Fibroblast of villous mesenchyme (primary cell): Measurements from ENCODE around the gene DNAJB6. TPM values are rescaled to one million over a fixed set of nuclear protein-coding genes. Genes with fewer than 3 reads are reported as not detected.

ENCODE experiments used
- DNase-seq: peaks from one replicate; pipeline ENCODE4 v3.0.0-alpha.2; 2010; ENCODE audit warnings: low read depth
- H3K4me3 ChIP-seq: 2 replicates; pipeline ENCODE4 v1.5.1; 2011; ENCODE audit warnings: low read depth, mild to moderate bottlenecking, low read length
- CTCF ChIP-seq: IDR thresholded peaks from 2 replicates; pipeline ENCODE4 v1.5.1; 2012; ENCODE audit warnings: low read depth, mild to moderate bottlenecking, low read length; ENCODE audit not compliant: insufficient read depth
- total RNA-seq: library from RNA; depleted of rRNA; stranded (reverse); fragments of >200 nt; gene quantifications from 2 replicates; pipeline ENCODE4 v1.2.3, GENCODE V29; 2012

DNAJB6 gene
- total RNA-seq, 1 donor: 123 TPM

DNA sequence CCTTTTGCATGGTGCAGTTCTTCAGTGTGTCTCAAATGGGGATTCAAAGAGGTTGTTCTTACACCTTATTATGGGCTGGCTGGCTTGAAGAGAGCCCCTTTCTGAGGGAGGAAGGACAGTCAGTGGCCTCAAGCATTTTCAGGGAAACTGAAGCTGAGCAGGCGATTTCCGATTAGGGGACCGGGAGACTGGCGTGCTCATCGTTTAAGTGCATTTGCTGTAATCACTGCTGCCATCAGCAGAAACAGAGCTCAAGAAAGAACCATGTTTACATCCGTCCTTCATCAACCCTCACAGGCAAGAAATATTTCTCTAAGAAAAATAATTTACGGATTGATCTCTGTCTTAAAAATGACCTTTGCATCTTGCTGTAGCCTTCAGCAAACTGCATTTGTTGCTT is 32.2 kb downstream of the DNAJB6 start:
- DNase-seq: no peak
- no peak overlapping the region for H3K4me3 ChIP-seq
- TF ChIP-seq CTCF: no peak

- TF ChIP-seq CTCF: no peak
- no peak overlapping the region for H3K4me3 ChIP-seq
- DNase-seq: no peak
Measured at GRCh38 chr7:157370742-157371141, 33.9 kb downstream of the DNAJB6 start.

DNA sequence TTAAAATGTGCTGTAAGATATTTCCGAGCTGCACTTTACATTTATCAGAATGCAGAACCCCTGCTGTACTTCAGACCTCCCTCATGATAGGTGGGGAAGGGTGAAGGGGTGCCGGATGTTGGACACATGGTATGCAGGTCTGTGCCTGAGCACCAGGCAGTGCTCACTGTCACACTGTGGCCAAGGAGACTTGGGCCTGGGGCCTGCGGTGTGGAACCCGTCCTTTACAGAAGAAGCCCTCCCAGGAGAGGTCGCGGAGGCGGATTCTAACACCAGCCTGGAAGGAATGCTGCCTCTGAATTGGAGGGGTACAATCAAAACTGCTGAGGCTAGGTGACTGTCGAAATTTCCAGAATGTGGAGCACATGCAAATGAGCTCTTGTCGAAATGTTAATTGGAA is 34.5 kb downstream of the DNAJB6 start:
- DNase-seq: no peak

GRCh38 chr7:157372300-157373232 is 35.8 kb downstream of the DNAJB6 start:
- no peak overlapping the region for H3K4me3 ChIP-seq
- no peak for DNase-seq
- TF ChIP-seq CTCF: no peak

More for the DNA sequence above, 34.5 kb downstream of the DNAJB6 start:
- TF ChIP-seq CTCF: no peak
- H3K4me3 ChIP-seq: no peak overlapping the region

GRCh38 chr7:157373493-157373892 is 36.7 kb downstream of the DNAJB6 start:
- DNase-seq: no peak
- H3K4me3 ChIP-seq: no peak overlapping the region

DNA sequence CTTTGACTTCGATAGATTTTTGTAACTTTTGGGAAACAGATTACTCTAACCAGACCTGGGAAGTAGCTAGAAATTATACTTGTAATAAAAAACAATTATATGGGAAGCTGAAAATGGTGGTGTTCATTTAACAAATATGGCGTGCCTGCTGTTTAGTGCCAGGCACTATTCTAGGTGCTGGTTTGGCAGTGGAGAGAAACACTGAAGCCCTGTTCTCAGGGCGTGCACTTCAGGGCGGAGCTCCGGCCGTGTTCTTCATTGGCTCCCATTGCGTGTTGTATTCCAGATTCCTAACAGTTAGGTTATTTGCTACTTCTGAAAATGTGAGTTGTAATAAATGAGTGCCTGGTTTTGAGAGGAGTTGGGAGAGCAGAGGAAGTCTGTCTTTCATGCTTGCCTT is 38.6 kb downstream of the DNAJB6 start:
- TF ChIP-seq CTCF: no peak
- H3K4me3 ChIP-seq: no peak overlapping the region
- no peak for DNase-seq

More at GRCh38 chr7:157373493-157373892, 36.7 kb downstream of the DNAJB6 start:
- no peak for TF ChIP-seq CTCF
